Superior temporal gyrus (tissue), 1 donor: Measurements from ENCODE around the gene PKN1.
A peak's percentile ranks its signal among the peaks of the same experiment; 100 is the strongest.
"Not testable (repeated sequence)": the region's sequence is repeated elsewhere in the genome, so short reads cannot be mapped to it uniquely, and the experiment has no call there.

Experiments used
- DNase-seq: peaks from one replicate; pipeline ENCODE4 v3.0.0-alpha.2; 2016; ENCODE audit errors: extremely low spot score

PKN1 gene

DNA sequence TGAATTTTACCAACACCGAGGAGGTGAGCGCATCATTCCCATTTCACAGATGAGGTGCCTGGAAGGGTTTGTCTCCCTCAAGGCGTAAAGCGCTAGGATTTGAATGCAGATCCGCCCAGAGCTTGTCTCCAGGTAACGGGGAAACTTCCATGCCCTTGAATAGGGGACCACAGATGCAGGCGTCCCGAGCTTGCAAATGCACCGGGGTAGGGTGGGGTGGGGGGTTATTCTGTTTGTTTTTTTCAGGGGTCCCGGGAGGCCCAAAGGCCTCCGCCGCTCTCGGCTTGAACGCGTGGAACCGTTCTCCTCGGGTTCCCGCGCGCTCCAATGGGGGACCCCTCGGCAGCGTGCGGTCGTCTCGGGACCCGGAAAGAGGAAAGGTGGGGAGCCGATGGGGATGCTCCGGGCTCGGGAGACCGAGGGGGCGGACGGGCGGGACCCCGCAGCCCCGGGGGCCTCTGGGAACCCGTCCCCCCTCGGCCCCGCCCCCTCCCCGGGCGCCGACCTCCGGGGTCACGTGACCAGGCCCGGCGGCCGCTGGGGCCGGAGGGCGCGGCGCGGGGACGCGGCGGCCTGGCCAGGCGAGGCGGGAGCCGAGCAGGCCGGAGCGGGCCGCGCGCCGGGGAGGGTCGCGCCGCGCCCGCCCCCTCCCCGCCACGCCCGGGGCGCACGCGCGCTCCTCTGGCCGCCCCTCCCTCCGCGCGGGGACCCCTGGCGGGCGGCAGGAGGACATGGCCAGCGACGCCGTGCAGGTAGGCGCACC, at the start of gene PKN1:
Gene PKN1 (plus strand): TSS at position 516 of the 763 bp plus-strand sequence. CDS start 216 bp downstream, at position 732.
- DNase-seq = no peak

DNA sequence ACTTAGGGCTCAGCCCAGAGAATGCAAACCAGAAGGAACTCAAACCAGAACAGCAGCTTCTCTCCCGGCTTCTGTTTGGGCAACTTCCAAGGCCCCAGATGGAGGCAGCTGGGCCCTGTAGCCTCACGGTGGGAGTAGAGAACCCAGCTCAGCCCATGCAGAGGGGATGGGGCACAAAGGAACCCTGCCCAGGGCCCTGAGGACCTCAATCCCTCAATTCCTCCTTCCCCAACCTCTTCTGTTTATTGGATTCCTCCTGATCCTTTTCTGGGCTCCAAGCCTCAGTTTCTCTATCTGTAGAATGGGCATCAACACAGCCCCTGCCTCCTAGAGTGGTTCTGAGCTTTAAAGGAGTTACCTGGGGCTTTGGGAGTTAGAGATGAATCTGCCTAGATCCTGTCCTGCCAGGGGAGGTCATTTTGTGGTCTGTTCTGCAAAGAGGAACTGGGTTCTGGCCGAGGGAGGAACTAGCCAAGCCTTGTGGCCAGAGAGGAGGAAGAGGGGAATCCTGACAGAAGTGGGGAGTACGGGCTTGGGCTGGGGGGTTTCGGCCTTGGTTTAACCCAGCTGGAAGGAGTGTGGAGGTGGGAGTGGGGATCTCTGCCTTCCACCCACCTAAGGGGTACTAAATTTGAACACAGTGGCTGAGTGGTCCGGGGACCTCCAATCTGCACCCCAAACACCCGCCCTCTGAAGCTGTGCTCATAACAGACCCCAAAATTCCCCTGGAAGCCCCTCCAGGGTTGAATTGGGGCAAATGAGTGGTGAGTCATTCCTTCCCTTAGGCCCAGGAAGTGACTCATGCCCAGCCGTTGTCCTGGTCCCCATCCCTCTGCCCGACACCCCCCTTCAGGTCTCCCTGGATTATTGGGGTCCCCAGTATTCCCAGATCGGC, 49.2 kb upstream of the PKN1 start:
- no peak for DNase-seq

DNA sequence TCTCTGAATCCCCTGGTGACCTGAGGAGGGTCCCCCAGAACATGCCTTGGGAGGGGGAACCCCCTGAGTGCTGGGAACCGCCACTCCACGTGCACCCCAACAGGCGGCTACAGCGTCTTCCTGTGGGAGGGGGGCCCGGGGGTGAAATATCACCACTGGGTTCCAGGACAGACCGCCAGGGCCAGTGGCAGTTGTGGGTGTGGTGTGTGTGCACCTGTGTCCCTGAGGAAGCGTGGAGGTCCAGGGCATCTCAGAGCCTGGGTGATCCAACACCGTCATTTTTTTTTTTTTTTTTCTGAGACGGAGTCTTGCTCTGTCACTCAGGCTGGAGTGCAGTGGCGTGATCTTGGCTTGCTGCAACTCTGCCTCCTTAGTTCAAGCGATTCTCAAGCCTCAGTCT, 47.6 kb upstream of the PKN1 start:
- DNase-seq = no peak

DNA sequence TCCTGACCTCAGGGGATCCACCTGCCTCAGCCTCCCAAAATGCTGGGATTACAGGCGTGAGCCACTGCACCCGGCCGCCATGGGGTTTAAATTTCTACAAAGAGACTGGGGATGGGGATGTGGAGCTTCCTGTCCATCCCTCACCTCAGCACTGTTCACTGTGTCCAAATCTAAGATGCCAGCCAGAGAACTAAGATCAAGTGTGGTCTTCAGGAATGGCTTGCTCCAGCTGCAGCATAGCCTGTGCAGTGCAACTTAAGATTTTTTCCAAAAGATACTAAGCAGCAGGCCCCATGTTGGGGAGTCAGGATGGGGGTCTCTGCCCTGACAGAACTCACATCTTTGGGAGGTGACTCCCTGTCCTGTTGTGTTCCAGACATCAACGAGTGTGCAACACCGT, 42.6 kb upstream of the PKN1 start:
- no peak for DNase-seq

DNA sequence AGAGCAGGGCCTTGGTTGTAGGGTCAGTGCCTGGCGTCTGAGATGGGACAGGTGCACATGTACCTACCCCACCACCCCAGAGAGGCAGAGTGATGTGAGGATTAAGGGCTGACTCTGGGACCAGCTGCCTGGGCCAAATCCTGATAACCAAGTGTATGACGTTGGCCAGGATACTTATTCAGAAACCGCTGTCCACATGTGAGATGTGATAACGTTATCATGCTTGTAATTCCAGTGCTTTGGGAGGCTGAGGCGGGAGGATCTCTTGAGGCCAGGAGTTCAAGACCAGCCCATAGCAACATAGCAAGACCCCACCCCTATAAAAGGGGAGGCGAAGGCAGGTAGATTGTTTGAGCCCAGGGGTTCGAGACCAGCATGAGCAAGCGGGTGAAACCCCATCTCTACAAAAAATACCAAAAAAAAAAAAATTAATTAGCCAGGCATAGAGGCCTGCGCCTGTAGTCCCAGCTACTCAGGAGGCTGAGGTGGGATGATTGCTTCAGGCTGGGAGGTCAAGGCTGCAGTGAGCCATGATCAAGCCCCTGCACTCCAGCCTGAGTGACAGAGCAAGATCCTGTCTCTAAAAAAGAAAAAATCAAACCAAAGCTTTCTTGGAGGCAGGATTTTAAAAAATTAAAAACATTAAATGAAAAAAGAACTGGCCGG, 41.8 kb upstream of the PKN1 start:
- DNase-seq = no peak

DNA sequence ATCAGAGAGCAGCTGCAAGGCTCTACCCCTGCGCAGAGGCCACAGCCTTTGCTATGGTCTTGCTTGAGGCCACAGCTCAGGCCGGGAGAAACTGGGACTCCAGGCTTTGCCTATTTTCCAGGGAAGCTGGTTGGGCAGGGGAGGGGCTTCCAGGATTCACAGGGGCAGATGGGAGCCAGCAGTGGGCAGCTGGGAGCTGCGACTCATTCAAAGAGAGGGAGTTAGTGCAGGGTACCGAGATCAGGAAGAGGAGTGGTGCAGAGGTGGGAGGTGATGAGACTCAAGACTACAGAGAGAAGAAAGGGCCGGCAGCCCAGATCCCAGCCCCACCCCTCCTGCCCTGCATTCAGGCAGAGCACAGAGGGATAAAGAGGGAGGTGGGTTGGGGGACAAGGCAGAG, 39.8 kb upstream of the PKN1 start:
- no peak for DNase-seq

DNA sequence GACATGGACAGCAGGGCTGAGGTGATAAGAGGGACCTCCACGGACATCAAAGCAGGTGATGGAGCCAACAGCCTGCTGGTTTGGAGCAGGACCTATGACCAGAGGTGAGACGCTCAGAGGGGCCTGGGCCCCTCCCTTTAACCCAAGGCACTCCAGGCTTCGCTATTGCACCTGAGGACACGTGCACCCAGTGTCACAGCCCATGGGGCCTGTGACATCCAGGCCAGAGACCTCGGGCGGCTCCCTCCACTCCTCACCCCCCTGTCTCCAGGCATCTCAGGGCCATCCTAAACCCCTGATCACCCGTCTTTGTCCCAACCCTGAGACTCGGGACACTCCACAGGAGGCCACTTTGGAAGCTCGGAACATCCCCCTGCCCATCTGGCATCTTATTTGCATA, 38.9 kb upstream of the PKN1 start:
- no peak for DNase-seq

DNA sequence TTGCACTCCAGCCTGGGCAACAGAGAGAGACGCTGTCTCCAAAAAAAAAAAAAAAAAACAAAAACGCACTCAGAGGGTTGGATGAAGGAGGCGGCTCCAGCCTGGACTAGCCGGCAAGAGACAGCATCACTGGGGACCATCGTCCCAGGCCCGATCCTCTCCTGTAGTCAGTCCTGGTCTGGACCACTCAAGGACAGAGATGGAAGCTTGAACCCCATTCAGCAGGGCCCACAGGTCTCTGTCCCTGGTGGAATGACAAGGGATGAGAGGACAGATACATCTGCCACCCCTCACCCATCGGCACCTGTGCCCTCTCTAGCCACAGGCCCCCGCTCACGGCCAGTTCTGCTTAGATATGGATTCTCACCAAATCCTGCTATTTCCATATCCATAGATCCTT, 37.8 kb upstream of the PKN1 start:
- no peak for DNase-seq

DNA sequence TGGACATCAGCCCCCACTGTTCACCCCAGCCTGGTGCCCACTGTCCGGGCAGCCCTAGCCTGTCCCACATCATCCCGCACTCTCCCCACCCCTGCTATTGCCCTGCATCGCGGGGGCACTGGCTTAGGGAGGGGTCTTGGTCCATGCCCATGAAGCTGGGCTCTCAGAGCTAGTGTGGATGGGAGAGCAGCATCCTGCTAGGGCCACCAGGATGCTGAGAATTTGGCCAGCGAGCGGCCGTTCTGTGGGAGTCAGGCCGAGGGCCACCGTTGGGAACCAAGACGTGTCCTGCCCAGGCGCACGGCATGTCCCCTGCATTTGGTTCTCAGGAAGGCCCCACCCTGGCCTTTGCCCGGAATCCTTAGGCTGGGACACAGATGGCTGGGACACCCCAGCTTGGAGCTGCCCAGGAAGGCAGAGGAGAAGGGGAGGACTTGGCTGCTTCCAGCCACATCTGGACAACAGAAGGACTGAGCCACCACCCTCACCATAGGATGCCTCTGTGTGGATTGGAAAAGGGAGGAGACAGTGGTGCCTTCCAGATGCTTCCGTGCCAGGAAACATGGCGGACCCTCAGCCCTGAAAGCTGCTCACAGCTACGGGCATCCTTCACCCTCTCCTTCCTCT, 37.3 kb upstream of the PKN1 start:
- no peak for DNase-seq

DNA sequence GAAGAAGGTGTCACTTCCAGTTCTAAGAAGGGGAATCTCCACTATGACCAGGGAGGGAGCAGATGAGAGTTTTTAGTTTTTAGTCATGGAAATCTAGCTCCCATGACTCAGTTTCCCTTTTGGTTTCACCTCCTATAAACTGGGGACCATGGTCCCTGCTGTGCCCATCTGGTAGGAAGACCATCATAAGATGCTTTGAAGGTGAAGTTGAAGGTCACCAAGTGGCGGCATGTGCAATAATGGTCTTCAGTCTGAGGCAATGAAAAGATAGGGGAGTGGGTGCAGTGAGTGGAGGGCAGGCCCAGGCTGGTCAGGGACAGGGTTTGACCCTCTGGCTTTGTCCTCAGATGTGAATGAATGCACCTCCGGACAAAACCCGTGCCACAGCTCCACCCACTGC, 36.4 kb upstream of the PKN1 start:
- not testable (repeated sequence) for DNase-seq

DNA sequence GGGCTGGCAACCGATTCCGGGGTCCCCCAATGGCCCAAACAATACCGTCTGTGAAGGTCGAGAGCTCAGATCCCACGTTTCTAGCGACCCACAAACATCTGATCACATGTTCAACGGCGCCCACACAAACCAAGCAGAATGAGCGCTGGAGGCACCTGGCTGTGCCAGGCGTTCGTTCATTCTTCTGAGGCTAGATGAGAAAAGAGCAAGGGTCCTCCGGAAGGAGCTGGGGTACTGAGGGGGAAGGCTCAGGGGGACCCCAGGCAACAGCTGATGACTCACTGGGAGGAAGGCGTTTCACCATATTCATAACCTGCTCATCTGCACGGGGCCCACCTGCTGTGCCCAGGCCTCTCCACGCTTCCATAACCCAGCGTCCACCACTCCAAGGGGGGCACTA, 35.9 kb upstream of the PKN1 start:
- DNase-seq = not testable (repeated sequence)

DNA sequence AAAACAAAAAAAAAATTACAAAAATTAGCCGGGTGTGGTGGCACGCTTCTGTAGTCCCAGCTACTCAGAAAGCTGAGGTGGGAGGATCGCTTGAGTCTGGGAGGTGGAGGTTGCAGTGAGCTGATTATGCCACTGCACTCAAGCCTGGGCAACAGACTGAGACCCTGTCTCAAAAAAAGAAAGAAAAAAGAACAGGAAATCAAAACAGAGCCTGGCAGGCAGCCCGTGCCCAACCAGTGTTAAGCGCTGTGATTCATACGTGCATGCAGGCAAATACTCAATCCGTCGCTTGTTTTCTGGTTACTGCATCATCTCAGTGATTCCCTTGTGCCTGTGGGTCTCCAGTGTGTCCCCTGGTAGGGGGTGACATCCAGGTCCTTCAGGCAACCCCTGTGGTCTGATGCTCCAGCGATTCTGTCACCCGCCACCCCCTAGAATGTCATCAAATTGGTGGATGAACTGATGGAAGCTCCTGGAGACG, 32.1 kb upstream of the PKN1 start:
- DNase-seq = no peak

DNA sequence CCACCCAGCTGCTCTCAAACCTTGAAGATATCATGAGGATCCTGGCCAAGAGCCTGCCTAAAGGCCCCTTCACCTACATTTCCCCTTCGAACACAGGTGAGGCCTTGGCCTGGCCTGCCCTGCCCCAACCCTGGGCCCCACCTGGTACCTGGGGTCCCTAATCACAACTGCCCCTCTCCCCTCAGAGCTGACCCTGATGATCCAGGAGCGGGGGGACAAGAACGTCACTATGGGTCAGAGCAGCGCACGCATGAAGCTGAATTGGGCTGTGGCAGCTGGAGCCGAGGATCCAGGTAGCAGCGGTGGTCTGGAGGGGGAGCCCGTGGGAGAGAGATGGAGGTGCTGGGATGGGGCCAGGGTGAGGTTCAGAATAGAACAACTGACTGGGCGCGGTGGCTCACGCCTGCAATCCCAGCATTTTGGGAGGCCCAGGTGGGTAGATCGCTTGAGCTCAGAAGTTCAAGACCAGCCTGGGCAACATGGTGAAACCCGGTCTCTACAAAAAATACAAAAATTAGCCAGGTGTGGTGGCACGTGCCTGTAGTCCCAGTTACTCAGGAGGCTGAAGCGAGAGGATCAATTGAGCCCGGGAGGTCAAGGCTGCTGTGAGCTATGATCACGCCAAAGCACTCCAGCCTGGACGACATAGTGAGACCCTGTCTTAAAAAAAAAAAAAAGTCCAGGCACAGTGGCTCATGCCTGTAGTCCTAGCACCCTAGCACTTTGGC, 31.5 kb upstream of the PKN1 start:
- no peak for DNase-seq

DNA sequence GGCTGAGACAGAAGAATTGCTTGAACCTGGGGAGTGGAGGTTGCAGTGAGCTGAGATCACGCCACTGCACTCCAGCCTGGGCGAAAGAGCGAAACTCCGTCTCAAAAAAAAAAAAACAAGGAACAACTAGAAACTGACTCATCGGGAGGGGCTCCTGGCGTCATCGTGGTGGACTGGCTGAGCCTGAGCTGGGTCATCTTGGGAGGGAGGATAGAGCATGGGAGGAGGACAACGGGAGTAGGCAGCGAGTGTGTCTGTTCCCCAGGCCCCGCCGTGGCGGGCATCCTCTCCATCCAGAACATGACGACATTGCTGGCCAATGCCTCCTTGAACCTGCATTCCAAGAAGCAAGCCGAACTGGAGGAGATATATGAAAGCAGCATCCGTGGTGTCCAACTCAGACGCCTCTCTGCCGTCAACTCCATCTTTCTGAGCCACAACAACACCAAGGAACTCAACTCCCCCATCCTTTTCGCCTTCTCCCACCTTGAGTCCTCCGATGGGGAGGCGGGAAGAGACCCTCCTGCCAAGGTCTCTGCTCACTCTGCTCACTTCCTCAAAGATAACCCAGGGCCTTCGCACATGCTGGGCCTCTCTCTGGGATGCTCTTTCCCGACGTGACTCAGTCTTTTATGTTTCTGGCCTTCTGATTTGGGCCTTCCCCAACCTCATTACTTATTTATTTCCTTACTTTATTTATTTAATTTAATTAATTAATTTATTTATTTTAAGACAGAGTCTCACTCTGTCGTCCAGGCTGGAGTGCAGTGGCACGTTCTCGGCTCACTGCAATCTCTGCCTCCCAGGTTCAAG, 30.6 kb upstream of the PKN1 start:
- no peak for DNase-seq

DNA sequence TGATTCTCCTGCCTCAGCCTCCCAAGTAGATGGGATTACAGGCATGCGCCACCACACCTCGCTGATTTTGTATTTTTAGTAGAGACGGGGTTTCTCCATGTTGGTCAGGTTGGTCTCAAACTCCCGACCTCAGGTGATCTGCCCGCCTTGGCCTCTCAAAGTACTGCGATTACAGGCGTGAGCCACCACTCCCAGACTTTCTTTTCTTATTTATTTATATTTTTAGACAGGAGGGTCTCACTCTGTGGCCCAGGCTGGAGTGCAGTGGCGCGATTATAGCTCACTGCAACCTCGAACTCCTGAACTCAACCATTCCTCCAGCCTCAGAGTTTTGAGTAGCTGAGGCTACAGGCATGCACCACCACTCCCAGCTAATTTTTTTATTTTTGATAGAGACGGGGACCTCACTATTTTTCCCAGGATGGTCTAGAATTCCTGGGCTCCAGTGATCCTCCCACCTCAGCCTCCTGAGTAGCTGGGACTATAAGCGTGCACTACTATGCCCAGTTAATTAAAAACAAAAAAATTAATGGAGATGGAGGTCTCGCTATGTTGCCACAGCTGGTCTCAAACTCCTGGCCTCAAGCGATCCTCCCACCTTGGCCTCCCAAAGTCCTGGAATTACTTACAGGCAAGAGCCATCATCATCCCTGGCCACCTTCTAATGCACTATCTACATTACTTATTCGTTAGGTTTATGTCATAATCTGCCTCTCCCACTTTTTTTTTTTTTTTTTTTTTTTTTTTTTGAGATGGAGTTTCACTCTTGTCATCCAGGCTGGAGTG, 29.8 kb upstream of the PKN1 start:
- DNase-seq = not testable (repeated sequence)

DNA sequence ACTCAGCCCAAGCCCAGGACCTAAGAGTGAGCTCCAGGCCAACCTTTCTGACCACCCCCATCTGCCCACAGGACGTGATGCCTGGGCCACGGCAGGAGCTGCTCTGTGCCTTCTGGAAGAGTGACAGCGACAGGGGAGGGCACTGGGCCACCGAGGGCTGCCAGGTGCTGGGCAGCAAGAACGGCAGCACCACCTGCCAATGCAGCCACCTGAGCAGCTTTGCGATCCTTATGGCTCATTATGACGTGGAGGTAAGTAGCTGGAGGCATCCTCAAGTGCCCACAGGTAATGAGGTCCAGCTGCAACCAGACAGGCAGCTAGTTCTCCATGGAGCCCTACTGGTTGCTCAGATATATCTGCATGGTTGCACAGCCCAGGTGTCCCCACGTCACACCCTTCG, 28.8 kb upstream of the PKN1 start:
- no peak for DNase-seq

DNA sequence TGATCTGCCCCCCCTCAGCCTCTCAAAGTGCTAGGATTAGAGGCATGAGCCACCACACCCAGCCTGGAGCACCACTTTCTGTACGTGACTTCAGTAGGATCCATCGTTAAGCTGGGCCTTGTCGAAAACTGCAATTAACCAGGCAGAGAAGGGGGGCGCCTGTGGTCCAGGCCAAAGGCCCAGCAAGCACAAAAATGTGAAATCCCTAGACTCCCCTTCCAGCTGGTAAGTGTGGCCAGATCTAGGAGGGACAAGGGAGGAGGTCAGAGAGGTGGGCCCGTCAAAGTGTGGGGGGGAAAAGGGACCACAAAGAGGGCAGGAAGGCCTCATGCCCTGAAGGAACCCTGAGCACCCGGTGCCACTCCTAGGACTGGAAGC, 27.7 kb upstream of the PKN1 start:
- no peak for DNase-seq

DNA sequence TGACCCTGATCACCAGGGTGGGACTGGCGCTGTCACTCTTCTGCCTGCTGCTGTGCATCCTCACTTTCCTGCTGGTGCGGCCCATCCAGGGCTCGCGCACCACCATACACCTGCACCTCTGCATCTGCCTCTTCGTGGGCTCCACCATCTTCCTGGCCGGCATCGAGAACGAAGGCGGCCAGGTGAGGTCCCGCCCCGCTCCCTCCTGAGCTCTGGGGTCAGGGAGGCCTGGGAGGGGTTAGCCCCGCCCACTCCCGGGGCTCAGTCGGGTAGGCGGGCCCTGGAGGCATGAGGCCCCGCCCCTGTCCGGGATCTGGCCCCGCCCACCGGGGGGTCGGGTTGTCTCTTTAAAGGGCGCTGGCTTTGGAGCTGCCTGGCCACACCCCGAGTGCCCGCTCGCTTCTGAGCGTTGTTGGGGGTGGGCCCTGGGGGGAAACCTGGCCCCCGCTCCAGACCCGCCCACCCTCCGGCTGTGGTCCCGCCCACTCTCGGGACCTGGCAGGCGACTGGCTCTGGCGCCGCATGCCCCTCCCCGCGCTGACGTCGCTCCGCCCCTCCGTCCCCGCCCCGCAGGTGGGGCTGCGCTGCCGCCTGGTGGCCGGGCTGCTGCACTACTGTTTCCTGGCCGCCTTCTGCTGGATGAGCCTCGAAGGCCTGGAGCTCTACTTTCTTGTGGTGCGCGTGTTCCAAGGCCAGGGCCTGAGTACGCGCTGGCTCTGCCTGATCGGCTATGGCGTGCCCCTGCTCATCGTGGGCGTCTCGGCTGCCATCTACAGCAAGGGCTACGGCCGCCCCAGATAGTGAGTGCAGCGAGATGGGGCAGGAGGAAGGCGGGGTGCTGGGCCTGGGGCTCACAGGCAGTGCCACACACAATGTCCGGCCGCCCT, 27.1 kb upstream of the PKN1 start:
- DNase-seq = peak; percentile 83
